HG03575 (cell line): ENCODE data around the gene HOXA3.

ENCODE experiments used
- ATAC-seq: cut with Tn5 transposase; IDR thresholded peaks from one replicate; pipeline ENCODE4 v1.9.1; 2021; ENCODE audit not compliant: unreplicated experiment, insufficient number of reproducible peaks, low FRiP score; ENCODE audit errors: extremely low read depth

The HOXA3 gene

DNA sequence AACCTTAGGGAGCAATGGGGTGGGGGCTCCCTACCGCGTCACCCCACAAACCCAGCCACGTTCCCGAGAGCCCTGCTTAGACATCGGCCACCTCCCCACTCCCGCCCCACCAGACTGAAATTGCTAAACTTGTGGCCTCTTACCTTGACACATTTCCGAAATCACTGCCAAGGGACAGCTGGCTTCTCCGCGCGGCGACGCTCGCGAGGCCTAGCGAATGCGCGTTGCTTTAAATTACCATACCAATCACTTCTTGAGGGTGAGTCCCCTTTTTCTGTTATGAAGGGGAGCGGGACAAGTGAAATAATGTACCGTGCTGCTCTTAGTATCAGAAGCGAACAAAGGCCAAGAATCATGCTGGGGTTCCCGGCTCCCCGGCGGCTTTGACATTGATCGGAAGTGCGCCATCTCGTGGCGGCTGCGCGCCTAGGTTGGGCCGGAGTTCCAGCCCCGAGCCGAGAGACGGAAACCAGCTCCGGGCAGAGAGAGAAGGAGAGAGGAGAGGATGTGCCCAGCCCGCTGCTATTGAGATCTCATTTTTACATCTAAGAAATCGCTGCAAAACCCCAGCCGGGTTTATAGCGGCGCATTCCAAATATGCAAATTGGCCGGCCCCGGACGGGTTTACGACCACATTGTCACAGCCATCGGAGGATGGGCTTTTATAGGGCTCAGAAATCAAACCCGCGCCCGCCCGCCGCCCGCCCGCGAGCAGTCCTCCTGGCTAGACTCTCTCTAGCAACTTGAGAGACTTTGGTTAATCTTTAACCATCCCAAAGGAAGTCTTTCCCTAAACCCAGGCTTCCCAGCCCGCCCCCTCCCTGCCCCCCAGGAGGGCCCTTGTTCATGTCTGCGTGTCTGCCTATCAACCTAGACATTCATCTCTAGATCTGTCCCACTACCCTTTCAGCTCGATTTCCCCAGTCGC lies 27.4 kb upstream of the HOXA3 start:
- ATAC-seq, result no peak

DNA sequence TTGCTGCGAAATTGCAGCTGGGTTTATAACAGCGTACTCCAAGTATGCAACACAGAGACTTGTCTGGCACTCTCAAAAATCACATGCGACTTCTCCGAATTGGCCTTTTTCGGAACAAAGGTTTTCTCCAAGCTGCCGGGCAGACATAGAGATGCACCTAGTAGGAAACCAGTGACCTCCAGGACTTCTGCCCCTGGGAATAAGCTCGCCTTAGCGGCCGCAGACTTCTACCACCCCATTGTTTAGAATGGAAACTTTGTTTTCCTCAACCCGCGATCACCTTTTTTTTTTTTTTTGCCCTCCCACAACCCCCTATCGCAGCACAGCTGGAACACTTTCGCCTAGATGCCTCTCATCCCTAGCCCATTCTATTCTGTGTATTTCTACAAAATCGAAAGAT lies 26.6 kb upstream of the HOXA3 start:
- ATAC-seq, result no peak

DNA sequence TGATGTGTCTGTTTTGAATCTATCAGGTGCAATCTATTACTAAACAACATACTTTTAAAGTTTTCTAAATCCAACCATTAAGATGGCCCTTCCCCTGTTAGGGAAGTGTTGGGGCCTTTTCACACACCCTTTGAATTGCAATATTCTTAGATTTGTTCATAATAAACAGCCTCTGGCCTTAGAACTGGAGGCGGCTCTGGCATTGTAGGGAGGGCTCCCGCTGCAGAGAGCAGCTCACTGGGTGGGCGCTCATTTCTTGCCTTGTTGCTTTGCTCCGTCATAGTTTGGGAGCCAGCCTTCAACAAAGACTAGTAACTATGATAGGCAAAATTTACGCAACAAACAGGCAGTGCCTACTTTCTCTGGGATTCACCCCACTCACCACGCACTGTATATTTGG lies 26.0 kb upstream of the HOXA3 start:
- ATAC-seq, result no peak

DNA sequence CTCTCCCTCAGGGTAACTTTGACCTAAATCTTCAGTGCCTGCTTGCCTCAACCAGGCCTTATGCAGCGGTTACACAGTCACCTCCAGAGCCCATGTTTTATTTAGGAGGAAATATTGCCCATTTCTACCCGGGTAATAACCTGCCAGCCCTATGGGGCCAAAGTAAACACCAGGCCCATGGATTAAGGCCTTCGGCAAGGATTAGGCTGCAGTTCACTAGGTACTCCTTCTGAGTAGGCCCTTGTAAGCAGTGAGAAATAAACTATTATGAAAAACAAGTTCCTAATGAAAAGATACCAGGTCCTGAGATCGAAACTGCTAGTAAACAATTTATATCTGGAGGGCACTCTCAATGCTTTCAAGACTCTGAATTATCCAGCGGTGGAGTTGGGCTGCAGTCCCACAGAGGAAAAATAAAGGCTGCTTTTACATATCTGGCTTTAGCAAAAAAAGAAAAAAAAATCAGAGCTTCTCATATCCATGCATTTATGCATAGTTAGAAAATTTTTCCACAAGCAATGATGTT lies 25.5 kb upstream of the HOXA3 start:
- no peak for ATAC-seq

DNA sequence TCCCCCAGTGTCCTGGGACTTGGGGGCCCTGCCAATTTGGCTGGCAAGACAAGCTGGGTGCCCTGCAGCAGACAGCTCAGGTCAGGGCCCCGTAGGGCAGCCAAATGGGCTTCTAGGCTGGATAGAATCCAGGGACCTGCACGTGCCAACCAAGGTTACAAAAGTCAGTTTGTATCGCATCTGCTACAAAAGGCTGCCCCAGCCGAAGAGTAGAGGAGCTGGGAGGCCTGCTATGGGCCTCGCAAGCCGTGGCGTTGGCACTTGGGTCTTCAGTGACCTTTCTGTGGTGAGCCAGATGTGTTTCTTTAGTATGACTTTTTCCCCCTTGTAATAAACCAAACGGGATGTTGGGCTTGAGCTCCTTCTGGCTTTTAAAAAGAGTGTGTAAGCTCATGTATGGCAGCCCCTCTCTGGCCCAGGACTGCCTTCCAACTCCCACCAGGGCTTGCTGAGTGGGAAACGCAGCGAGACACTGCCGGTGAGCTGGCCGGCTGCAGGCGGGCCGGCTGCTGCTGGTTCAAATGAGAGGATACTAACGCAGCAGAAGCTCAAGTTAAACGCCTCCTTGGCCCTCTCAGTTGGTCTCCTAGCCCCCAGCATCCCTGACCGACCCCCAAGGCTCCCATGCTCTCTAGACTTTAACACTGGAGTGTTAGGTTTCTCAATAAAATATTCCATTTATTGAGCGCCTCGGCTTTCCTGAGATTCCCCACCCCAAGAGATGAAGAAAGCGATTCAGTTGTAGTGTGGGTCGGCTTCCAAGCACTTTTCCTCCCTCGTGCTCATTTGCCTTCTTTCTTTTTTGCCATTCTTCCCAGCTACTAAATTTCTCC lies 24.8 kb upstream of the HOXA3 start:
- ATAC-seq, result no peak

DNA sequence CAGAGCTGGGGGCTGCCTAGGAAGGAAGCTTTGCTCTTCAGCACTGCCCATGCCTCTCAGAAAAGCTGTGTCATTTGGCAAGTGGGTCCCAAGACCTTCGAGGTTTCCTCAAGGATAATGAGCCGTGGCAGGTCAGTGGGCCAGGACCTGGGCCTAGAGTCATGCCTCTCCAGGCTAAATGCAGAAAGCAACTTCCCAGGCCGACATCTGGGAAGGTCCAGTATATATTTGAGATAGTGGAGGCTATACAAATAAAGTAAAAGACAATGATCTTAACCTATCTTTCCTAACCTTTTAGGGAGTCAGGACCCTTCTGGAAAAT lies 24.1 kb upstream of the HOXA3 start:
- ATAC-seq, result no peak

DNA sequence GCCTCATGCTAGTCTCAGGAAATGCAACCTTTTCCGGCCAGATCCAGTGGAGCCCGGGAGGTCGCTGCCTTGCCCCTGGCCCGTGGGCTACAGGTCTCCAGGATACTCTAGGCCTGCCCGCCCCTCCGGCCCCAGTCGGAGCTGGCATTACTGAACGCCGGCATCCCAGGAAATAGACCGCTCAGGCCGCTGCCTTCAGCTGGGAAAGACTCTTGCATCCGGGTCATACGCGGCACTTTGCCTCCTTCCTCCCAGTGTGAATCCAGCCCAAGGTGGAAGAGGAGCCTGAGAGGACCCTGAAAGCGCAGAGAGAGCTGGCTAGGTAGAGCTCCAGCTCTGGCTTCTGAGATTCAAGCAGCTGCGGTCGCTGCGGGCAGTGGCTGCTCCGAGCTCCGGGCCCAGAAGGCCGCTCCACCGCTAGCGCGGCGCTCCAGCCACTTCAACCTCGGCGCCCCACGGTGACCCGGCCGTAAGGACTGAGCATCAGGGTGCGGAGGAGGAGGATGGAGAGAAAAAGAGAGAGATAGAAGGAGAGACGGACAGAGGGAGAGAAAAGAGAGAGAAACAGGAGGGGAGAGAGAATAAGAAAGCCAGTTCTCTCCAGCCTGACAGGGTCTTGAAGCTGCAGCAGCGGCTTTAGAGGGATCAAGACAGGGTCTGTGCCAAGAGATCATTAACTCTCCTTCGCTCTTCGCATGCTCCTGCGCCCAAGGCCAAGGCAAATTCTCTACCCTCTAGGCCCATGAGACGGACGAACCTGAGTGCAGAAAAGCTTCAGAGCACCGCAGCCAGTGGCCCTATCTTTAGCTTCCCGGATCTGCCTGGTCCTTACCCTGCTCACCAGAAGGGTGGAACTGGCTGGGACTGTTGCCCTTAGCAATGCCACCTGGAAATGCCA lies 23.5 kb upstream of the HOXA3 start:
- no peak for ATAC-seq

DNA sequence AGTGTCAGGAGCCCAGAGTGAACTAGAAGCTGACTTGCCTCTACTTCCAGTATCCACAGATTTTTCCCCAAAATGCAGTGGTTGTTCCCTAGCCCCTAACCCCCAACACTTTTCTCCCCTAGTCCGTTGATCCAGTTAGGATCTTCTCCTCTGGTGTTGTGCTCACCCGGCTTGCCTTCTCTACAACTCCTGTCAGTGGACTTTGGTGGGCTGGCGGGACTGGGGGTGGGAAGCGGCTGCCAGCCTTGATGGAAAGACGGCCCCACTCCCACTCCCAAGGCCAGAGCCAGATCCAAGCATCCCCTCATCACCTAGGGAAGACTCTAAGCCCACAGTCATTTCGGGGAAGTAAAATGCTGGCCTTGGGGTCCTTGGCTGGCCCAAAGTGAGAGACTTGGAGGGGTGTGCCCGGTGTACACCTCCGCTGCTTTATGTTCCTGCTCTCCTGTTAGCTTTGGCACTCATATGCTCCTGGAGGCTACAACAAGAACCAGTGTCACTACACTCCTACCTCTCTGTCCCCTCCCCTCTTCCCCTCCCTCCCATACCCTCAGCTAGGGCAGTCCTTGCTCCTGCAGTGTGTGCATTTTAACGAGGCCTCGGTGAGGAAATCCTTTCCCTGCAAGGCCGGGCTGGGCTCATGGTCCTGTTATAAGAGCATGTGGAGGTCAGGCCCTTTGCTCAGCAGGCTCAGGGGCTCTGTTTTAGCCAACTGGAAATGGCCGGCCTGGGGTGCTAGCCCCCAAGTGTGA lies 22.7 kb upstream of the HOXA3 start:
- no peak for ATAC-seq

DNA sequence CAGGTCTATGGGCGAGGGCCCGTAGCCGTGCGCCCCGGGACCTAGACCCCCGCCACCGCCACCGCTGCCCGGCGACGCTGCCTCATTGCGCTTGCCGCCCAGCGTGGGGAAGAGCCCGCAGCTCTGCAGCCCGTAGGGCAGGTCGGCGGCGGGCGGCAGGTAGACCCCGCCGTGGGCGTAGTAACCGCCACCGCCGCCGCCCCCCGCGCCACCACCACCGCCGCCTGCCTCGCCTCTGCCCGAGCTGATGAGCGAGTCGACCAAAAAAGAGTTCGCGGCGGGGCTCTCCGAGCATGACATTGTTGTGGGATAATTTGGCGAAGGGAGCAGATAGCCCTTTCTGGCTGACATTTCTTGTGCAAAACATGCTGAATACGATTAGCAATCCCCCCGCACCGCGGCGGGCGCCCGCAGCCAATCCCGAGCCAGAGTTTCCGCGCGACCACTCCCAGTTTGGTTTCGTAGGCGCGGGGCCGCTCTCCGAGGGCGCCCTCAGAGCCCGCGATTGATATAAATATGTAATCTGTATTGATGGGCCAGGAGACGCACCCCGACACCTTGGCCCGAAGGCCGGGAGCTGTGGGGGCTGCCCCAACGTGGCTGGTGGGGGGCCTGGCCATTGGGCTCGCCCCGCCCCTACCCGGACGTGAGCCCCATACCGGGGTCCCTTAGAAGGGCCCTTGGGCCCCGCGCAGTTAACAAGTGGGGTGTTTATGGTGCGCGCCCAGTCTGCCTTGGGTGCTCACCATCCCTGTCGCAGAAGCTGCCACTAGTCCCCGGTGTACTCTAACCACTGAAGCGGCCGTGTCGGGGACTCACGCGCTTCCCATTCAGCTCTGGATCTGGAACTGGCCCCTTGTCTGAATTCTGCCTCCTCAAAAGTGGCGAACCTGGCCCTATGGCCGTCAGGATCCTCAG lies 21.8 kb upstream of the HOXA3 start, which contains the start of gene HOXA10:
HOXA10 (minus strand) TSS at position 365 of the 918 bp plus-strand sequence; CDS start at position 351, 14 bp downstream.
- ATAC-seq, result no peak

DNA sequence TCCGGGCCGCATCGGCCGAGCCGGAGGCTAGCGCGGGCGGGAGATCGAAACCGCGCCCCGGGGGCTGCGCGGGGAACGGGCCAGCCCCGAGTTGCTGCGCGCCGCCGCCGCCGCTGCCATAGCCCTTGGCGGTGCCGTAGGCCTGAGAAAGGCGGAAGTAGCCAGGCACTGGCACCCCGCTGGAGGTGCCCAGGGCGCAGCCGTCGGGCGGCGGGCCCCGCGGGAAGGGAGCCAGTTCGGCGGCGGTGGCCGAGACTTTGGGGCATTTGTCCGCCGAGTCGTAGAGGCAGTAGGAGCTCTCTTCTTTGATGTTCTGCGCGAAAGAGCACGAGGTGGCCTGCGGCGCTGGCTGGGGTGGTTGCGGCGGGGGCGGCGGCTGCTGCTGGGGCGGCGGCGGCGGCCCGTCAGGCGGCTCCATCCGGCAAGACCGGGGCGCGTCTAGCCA lies 21.1 kb upstream of the HOXA3 start:
- no peak for ATAC-seq

DNA sequence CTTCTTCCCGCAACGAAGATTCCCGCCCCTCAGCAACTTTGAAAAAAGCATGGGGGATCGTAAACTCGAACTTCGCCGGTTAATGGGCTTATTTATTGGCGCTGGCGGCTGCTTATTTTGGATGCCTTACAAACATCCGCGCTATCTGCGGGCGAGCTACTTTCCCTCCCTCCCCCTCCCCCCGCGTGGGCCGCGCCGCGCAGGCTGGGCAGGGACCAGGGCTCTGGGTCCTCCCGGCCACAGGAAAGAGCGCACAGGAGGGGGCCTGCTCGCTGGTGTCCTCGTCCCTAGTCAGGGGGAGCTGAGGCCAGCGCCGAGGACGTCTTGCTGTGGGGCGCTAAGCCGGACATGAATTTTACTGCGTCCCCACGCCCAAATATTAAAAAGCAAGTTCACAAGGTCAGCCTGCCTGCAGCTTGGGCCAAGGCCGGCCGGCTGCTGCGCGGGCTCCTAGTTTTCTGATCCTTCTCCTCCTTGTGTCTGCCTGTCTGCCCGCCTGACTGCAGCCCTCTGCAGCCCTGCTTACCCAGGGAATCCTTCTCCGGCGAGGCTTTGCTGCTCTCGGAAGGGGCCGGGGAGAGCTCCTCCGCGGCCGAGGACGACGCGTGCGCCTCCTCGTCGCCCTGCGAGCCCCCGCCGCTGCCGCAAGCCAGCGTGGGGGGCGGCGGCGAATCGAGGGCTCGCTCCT lies 20.6 kb upstream of the HOXA3 start:
- no peak for ATAC-seq

DNA sequence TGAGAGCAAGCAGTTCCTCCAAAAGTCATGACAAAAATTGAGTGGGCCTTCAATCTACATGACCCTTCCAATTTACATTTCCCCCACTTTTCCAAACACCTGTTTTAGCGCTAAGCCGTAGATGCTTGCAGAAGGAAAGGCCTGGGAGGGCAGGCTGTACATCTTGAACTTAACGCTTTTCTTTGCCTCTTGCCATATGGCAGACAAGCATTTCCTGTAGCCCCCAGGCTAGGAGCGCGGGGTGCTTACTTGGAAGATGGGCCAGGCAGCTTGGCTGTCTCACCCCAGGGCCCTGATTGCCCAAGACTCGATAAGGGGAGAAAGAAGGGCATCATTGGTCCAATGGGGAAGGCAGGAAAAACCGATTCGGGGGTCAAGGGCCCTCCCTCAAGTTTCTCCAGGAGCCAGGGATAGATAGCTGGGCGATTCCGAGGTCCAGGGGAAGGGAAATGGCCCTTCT lies 20.0 kb upstream of the HOXA3 start:
- ATAC-seq, result no peak

DNA sequence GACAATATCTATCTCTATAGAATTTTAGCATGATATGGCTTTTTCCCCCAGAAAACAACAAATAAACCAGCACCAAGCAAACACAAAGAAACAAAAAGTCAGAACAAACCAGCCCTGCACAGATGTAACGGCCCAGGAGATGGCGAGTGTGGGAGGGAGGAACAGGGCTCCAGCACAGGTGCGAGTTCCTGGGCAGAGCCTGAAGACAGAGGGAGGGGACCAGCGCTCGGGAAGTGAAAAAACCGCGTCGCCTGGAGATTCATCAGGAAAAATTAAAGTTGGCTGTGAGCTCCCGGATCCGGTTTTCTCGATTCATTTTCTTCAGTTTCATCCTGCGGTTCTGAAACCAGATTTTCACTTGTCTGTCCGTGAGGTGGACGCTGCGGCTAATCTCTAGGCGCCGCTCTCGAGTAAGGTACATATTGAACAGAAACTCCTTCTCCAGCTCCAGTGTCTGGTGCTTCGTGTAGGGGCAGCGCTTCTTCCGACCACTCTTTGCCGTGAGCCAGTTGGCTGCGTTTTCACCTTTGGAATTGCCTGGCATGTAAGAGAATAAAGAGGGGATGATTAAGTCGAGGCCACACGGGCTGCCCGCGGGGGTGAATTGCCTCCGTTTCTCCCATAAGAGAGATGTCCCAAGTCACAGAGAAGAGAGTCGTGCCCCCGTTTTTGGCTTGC lies 19.4 kb upstream of the HOXA3 start:
- ATAC-seq, result no peak

DNA sequence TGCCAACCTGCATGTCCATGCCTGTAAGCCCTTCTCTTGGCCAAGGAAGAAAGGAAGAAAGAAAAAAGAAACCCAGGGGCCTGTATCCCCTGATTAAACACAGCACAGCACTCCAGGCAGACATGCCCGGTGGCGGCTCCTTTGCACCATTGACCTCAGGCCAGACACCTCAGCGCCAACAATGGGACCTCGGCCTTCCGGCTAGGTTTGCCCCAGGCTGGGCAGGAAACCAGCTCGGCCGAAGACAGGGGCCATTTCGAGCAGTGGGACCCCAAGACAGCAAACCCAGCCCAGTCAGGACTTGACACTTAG lies 18.9 kb upstream of the HOXA3 start:
- no peak for ATAC-seq

DNA sequence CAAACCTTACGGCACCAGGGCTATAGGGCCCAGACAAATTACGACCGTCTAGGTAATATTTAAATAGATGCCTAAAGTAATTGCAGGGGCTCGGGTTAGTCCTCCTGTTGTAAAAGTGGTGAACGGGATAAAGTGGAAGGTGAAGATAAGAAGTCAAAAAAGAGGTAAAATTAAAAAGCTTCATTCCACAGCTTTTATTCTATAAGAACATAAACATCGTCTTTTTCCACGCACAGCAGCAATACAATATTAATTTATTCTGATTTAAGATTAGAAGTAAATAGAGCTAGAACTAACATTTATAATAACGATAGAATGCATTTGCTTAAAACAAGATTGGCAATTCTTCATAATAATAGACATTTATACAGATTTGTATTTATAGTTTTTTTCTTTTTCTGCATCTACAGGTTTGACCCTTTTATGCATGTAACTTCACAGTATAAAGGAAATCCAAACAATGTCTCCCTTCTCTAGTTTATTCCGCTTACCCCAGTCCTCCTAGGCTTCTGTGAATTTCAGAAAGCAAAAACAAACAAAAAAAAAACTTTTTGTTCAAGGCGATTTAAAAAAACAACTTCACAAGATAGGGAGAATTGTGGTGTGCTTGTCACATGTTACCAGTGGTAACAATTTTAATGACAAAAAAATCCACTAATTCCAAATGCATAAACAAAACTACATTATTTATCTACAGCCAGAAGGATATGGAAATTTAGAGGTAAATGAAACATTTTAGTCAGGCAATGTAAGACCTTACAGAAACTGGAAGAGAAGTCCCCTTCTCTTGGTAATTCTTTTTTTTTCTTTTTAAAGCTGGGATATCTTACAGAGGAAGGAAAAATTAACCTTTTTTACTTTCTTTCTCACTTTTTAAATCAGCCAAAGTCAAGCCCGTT lies 18.3 kb upstream of the HOXA3 start:
- ATAC-seq, result no peak
